GM12878 (cell line): ENCODE measurements around the gene TNFRSF11A. TPM values are rescaled to one million over a fixed set of nuclear protein-coding genes. Genes with fewer than 3 reads are reported as not detected.
A peak's percentile ranks its signal among the peaks of the same experiment; 100 is the strongest.

ENCODE experiments used
- ATAC-seq: fragments of 200-7000 bp; cut with Tn5 transposase; 3 replicates; pipeline ENCODE4 v1.9.1; 2020; ENCODE audit warnings: mild to moderate bottlenecking, moderate library complexity
- BruUV-seq: library from RNA; stranded (reverse); fragments of 400-500 nt; replicated peaks from 2 replicates; lab custom pipeline; 2021; lab: Mats Ljungman, UMichigan
- CTCF ChIA-PET: fragments of 300-600 bp; sonication (Branson Sonifier 250); formaldehyde crosslinking; extraction: SDS; loops from one replicate; lab custom pipeline; 2021; ENCODE audit warnings: inconsistent platforms; lab: Yijun Ruan, JAX
- POLR2A ChIA-PET: fragments of 350-600 bp; formaldehyde crosslinking; extraction: SDS; loops from one replicate; lab custom pipeline; 2021; ENCODE audit warnings: inconsistent platforms; lab: Charles Lee
- RAD21 ChIA-PET: fragments of 300-600 bp; sonication (Branson Sonifier 250); formaldehyde crosslinking; loops from one replicate; lab custom pipeline; 2023; ENCODE audit warnings: antibody characterized with exemption; ENCODE audit not compliant: unreplicated experiment; lab: Charles Lee
- SMC1A ChIA-PET: fragments of 300-600 bp; sonication (Branson Sonifier 250); formaldehyde crosslinking; loops from one replicate; lab custom pipeline; 2023; ENCODE audit not compliant: unreplicated experiment, uncharacterized antibody; lab: Charles Lee
- DNase-seq: peaks from one replicate; pipeline ENCODE4 v3.0.0-alpha.2; 2011; ENCODE audit warnings: low read depth, low spot score
- FAIRE-seq: peaks from 3 replicates; lab custom pipeline; 2011; peaks lifted over from hg19 to GRCh38; lab: Jason Lieb, UNC
- H2AFZ ChIP-seq: 2 replicates; pipeline ENCODE4 v1.6.0; 2011; ENCODE audit warnings: low read depth, low read length, control low read depth; ENCODE audit not compliant: control insufficient read depth
- H3K27ac ChIP-seq: 2 replicates; pipeline ENCODE4 v1.5.1; 2011; ENCODE audit warnings: control low read depth; ENCODE audit not compliant: control insufficient read depth, insufficient read depth
- H3K27me3 ChIP-seq, 2 experiments: replicated peaks in 1 of 2; 2 replicates each; pipeline versions ENCODE4 v1.6.0 to v1.6.1; 2011; ENCODE audit warnings: low read length in 1 of 2; ENCODE audit not compliant: control insufficient read depth in 2 of 2, insufficient read depth in 2 of 2
- H3K36me3 ChIP-seq, 2 experiments: 2 replicates each; pipeline ENCODE4 v1.5.1; 2011; ENCODE audit warnings: low read length in 1 of 2; ENCODE audit not compliant: control insufficient read depth in 2 of 2, insufficient read depth in 2 of 2
- H3K4me1 ChIP-seq: 2 replicates; pipeline ENCODE4 v1.6.1; 2011; ENCODE audit warnings: mild to moderate bottlenecking, low read length, moderate library complexity, mixed read lengths; ENCODE audit not compliant: control insufficient read depth, insufficient read depth
- H3K4me2 ChIP-seq: 2 replicates; pipeline ENCODE4 v1.6.0; 2011; ENCODE audit warnings: control low read depth; ENCODE audit not compliant: control insufficient read depth, insufficient read depth
- H3K4me3 ChIP-seq: fragments of 200-600 bp; sonication (generic); 2 replicates; pipeline ENCODE4 v1.5.1; 2016
- H3K79me2 ChIP-seq: 2 replicates; pipeline ENCODE4 v1.6.0; 2011; ENCODE audit warnings: low read length; ENCODE audit not compliant: control insufficient read depth, insufficient read depth
- H3K9ac ChIP-seq: 2 replicates; pipeline ENCODE4 v1.8.0; 2011; ENCODE audit warnings: low read length, control low read depth, mixed read lengths; ENCODE audit not compliant: control insufficient read depth, insufficient read depth
- H3K9me3 ChIP-seq: replicated peaks from 3 replicates; pipeline ENCODE4 v1.5.1; 2011; ENCODE audit warnings: mild to moderate bottlenecking, low read length; ENCODE audit not compliant: control insufficient read depth, insufficient read depth
- H4K20me1 ChIP-seq: 2 replicates; pipeline ENCODE4 v1.6.0; 2011; ENCODE audit not compliant: control insufficient read depth, insufficient read depth
- BMI1 ChIP-seq: fragments of 450-650 bp; IDR thresholded peaks from 2 replicates; pipeline ENCODE4 v1.6.1; 2016; ENCODE audit warnings: mild to moderate bottlenecking, moderate library complexity, borderline replicate concordance
- CREB1 ChIP-seq: IDR thresholded peaks from 2 replicates; pipeline ENCODE4 v1.6.1; 2012; ENCODE audit warnings: low read depth, mild to moderate bottlenecking, inconsistent platforms
- IKZF1 ChIP-seq: fragments of 450-650 bp; conservative IDR thresholded peaks from 2 replicates; pipeline ENCODE4 v1.6.1; 2017; ENCODE audit warnings: antibody characterized with exemption, mild to moderate bottlenecking
- MAX ChIP-seq: IDR thresholded peaks from 2 replicates; pipeline ENCODE4 v1.6.1; 2012; ENCODE audit warnings: low read depth, low read length, improper control_type of control experiment
- NFYA ChIP-seq: IDR thresholded peaks from 2 replicates; pipeline ENCODE4 v1.6.1; 2011; ENCODE audit warnings: low read depth, mild to moderate bottlenecking, low read length, improper control_type of control experiment, borderline replicate concordance
- PAX5 ChIP-seq: IDR thresholded peaks from 2 replicates; pipeline ENCODE4 v1.6.1; 2011; ENCODE audit warnings: low read depth, low read length, borderline replicate concordance
- RB1 ChIP-seq: fragments of 450-650 bp; formaldehyde crosslinking; IDR thresholded peaks from 2 replicates; pipeline ENCODE4 v1.6.1; 2017; ENCODE audit warnings: mild to moderate bottlenecking, borderline replicate concordance
- SIX5 ChIP-seq: IDR thresholded peaks from 2 replicates; pipeline ENCODE4 v1.6.1; 2011; ENCODE audit warnings: mild to moderate bottlenecking, low read depth, low read length, moderate library complexity; ENCODE audit not compliant: severe bottlenecking
- SPI1 ChIP-seq: IDR thresholded peaks from 2 replicates; pipeline ENCODE4 v1.6.1; 2011; ENCODE audit warnings: low read depth, mild to moderate bottlenecking, low read length, moderate library complexity, borderline replicate concordance; ENCODE audit not compliant: insufficient read depth
- ZNF207 ChIP-seq: fragments of 450-650 bp; IDR thresholded peaks from 2 replicates; pipeline ENCODE4 v1.6.1; 2014; ENCODE audit warnings: antibody characterized with exemption, mild to moderate bottlenecking, borderline replicate concordance
- WGBS: methylation state at CpG from one replicate; pipeline ENCODE4 v1.1.6; 2016; ENCODE audit warnings: low lambda C conversion rate; ENCODE audit not compliant: insufficient replicate concordance, insufficient coverage; ENCODE audit errors: missing lambda C conversion rate; 5-methylcytosine and 5-hydroxymethylcytosine counted together
- in situ Hi-C: fragments of 300-500 bp; cut with MboI; formaldehyde crosslinking; loops from 9 replicates; pipeline ENCODE4 v1.14.3; 2018; ENCODE audit warnings: mixed read lengths
- intact Hi-C: fragments of 100-400 bp; cut with micrococcal nuclease; formaldehyde crosslinking; loops from one replicate; pipeline ENCODE4 v1.14.2; 2022; ENCODE audit not compliant: unreplicated experiment
- polyA plus RNA-seq, 11 experiments: library from polyadenylated mRNA; depleted of rRNA in 4 of 11; unstranded in 6 of 11; stranded (reverse) in 5 of 11; fragments of >200 nt; fragmentation: Nextera tagmentation in 4 of 11; fragmentation: Illumina TruSeq in 1 of 11; extraction: Ambion mirVana in 4 of 11; extraction: Trizol in 1 of 11; gene quantifications; 1 replicate in 1 of 11; 2 replicates in 10 of 11; pipeline versions ENCODE4 v1.2.1 to v1.2.3, GENCODE V29; 2011 to 2016; ENCODE audit warnings: inconsistent platforms in 2 of 11, missing spikeins in 2 of 11, low read depth in 1 of 11
- total RNA-seq, 4 experiments: library from RNA; depleted of rRNA in 3 of 4; stranded (reverse); fragments of >200 nt in 3 of 4; fragmentation: Illumina TruSeq in 1 of 4; extraction: Trizol in 1 of 4; gene quantifications; 2 replicates each; pipeline versions ENCODE4 v1.2.1 to v1.2.3, GENCODE V29; 2013 to 2021

The TNFRSF11A gene
- total and polyA plus RNA-seq, 10 of the 15 experiments (the other 5 are each of a cell fraction or from before 2014, with no cell fraction given) = 0.07 to 4.0 (median 0.23) TPM

GRCh38 chr18:62346333-62347088 lies 21.4 kb downstream of the TNFRSF11A start:
- TF ChIP-seq SIX5 = no peak
- no peak for TF ChIP-seq NFYA
- TF ChIP-seq CREB1 = no peak
- TF ChIP-seq BMI1 = no peak
- TF ChIP-seq RB1 = no peak
- no peaks in the 10 kb centered on the region for H3K79me2 ChIP-seq
- intact Hi-C loops = no loop called here
- no peak overlapping the region for H3K9ac ChIP-seq
- no peak overlapping the region for H2AFZ ChIP-seq
- no peak overlapping the region for H3K27ac ChIP-seq
- ChIA-PET SMC1A (interaction anchor here (1.2 to 1.4 kb wide), 3 partner anchors 13 to 15 kb away, joined by 3 read pairs; no protein-coding TSS in a partner anchor), POLR2A (no interaction called here), RAD21 (no interaction called here), CTCF (interaction anchor here (0.7 to 1.3 kb wide), 3 partner anchors 13 to 35 kb away, joined by 3 read pairs; no protein-coding TSS in a partner anchor)
- H3K27me3 ChIP-seq = no peaks in the 10 kb centered on the region
- H3K4me3 ChIP-seq = no peak overlapping the region
- FAIRE-seq = no peak
- BruUV-seq = no TSS peak
- H3K36me3 ChIP-seq = no peaks in the 10 kb centered on the region
- no peak overlapping the region for H3K4me2 ChIP-seq
- DNase-seq = no peak
- no peaks in the 10 kb centered on the region for H4K20me1 ChIP-seq
- in situ Hi-C loops = no loop called here
- no peaks in the 10 kb centered on the region for H3K9me3 ChIP-seq
- H3K4me1 ChIP-seq = no peaks in the 10 kb centered on the region
- peak; percentile 21 for ATAC-seq
- WGBS = 39% methylated on average over 7 of the region's 7 CpGs

GRCh38 chr18:62347089-62347506 lies 22.0 kb downstream of the TNFRSF11A start:
- ChIA-PET POLR2A (no interaction called here), SMC1A (no interaction called here), RAD21 (no interaction called here), CTCF (interaction anchor here (0.7 kb wide), 1 partner anchor 12 kb away, joined by 3 read pairs; no protein-coding TSS in a partner anchor)
- 59% methylated on average over 6 of the region's 6 CpGs for WGBS
- DNase-seq (no peak), ATAC-seq (no peak), FAIRE-seq (no peak)
- TF ChIP-seq IKZF1 = no peak
- no peak for TF ChIP-seq SPI1
- no peak for TF ChIP-seq MAX
- no peak for TF ChIP-seq PAX5
- TF ChIP-seq ZNF207 = no peak
- H3K9me3 ChIP-seq = no peaks in the 10 kb centered on the region
- no peak overlapping the region for H3K4me2 ChIP-seq
- H3K36me3 ChIP-seq = no peaks in the 10 kb centered on the region
- no peaks in the 10 kb centered on the region for H3K4me1 ChIP-seq
- H3K27ac ChIP-seq = no peak overlapping the region
- H4K20me1 ChIP-seq = no peaks in the 10 kb centered on the region
- H2AFZ ChIP-seq = no peak overlapping the region
- no TSS peak for BruUV-seq
- H3K9ac ChIP-seq = no peak overlapping the region
- H3K79me2 ChIP-seq = no peaks in the 10 kb centered on the region
- no peaks in the 10 kb centered on the region for H3K27me3 ChIP-seq
- H3K4me3 ChIP-seq = no peak overlapping the region
- intact Hi-C loops (no loop called here), in situ Hi-C loops (no loop called here)
